ENCODE data around the gene GPATCH8. TPM values are rescaled to one million over a fixed set of nuclear protein-coding genes. Genes with fewer than 3 reads are reported as not detected.
"Not testable (repeated sequence)": the region's sequence is repeated elsewhere in the genome, so short reads cannot be mapped to it uniquely, and the experiment has no call there.

Gene GPATCH8
- total RNA-seq, 1 experiment from 2014 or later, result 23.2 TPM

DNA sequence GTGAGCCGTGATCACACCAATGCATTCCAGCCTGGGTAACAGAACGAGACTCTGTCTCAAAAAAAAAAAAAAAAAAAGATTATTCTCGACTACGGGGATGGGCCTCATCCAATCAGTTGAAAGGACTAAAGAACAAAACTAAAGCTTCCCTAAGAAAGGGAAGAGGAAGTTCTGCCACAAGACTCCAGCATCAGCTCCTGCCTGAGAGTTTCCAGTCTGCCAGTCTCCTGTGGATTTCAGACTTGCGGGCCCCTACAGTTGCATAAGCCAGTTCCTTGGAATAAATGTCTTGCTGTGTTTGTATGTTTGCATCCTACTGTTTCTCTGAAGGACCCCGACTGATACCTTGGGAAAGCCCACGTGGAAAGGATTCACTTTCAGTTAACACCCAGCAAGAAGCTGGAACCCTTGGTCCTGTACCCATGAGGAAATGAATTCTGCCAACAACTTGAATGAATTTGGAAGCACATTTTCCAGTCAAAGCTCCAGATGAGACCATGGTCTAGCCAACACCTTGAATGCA is 27.8 kb upstream of the GPATCH8 start:
- Histone ChIP-seq H3K27me3 (ENCODE audit: low read length) (no peaks in the 10 kb centered on the region), H3K4me2 (ENCODE audit: low read depth, low read length, poor library complexity, severe bottlenecking) (no peak overlapping the region), H3K4me3 (ENCODE audit: low read length) (no peak overlapping the region), H3K9ac (ENCODE audit: low read length) (no peak overlapping the region), H3K9me2 (replicated peaks; ENCODE audit: insufficient read depth, low read length) (no peaks in the 10 kb centered on the region), H3K36me3 (ENCODE audit: insufficient read depth, low read length) (no peaks in the 10 kb centered on the region), H3K4me1 (ENCODE audit: low read length) (peaks cover 6% of the 10 kb centered on the region), H3K79me2 (ENCODE audit: low read length) (no peaks in the 10 kb centered on the region), H2AFZ (ENCODE audit: low read length) (no peak overlapping the region), H4K20me1 (ENCODE audit: insufficient read depth, low read depth, low read length) (no peaks in the 10 kb centered on the region), H3K27ac (ENCODE audit: low read length) (no peak overlapping the region), H3K9me3 (ENCODE audit: low read length) (peaks cover 6% of the 10 kb centered on the region)
- no peak for DNase-seq

- Histone ChIP-seq H3K9ac (ENCODE audit: low read length) (no peak overlapping the region), H4K20me1 (ENCODE audit: insufficient read depth, low read depth, low read length) (no peaks in the 10 kb centered on the region), H3K27ac (ENCODE audit: low read length) (no peak overlapping the region), H2AFZ (ENCODE audit: low read length) (no peak overlapping the region), H3K79me2 (ENCODE audit: low read length) (no peaks in the 10 kb centered on the region), H3K27me3 (ENCODE audit: low read length) (no peaks in the 10 kb centered on the region), H3K4me2 (ENCODE audit: low read depth, low read length, poor library complexity, severe bottlenecking) (no peak overlapping the region), H3K9me2 (replicated peaks; ENCODE audit: insufficient read depth, low read length) (no peaks in the 10 kb centered on the region), H3K9me3 (ENCODE audit: low read length) (peaks cover 6% of the 10 kb centered on the region), H3K36me3 (ENCODE audit: insufficient read depth, low read length) (no peaks in the 10 kb centered on the region), H3K4me3 (ENCODE audit: low read length) (no peak overlapping the region), H3K4me1 (ENCODE audit: low read length) (peaks cover 3% of the 10 kb centered on the region; the same call in 1 of the 2 replicates)
- no peak for DNase-seq
These were observed 26.7 kb upstream of the GPATCH8 start for GRCh38 chr17:44529864-44530263.

DNA sequence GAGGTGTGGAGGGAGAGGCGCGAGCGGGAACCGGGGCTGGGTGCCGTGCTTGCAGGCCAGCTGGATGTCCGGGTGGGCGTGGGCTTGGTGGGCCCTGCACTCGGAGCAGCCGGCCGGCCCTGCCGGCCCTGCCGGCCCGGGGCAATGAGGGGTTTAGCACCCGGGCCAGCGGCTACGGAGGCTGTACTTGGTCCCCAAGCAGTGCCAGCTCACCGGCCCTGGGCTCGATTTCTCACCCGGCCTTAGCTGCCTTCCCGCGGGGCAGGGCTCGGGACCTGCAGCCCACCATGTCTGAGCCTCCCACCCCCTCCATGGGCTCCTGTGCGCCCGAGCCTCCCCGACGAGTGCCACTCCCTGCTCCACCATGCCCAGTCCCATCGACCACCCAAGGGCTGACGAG is 24.7 kb upstream of the GPATCH8 start:
- H3K9me2 ChIP-seq (replicated peaks; ENCODE audit: insufficient read depth, low read length), result no peaks in the 10 kb centered on the region
- H3K9me3 ChIP-seq (ENCODE audit: low read length), result peaks cover 6% of the 10 kb centered on the region
- DNase-seq, result no peak
- no peak overlapping the region for H3K4me2 ChIP-seq (ENCODE audit: low read depth, low read length, poor library complexity, severe bottlenecking)
- no peaks in the 10 kb centered on the region for H3K27me3 ChIP-seq (ENCODE audit: low read length)
- H3K79me2 ChIP-seq (ENCODE audit: low read length), result no peaks in the 10 kb centered on the region
- H3K4me1 ChIP-seq (ENCODE audit: low read length), result peaks cover 3% of the 10 kb centered on the region; the same call in 1 of the 2 replicates
- H3K36me3 ChIP-seq (ENCODE audit: insufficient read depth, low read length), result no peaks in the 10 kb centered on the region
- H3K4me3 ChIP-seq (ENCODE audit: low read length), result no peak overlapping the region
- H2AFZ ChIP-seq (ENCODE audit: low read length), result no peak overlapping the region
- H4K20me1 ChIP-seq (ENCODE audit: insufficient read depth, low read depth, low read length), result no peaks in the 10 kb centered on the region
- no peak overlapping the region for H3K9ac ChIP-seq (ENCODE audit: low read length)
- H3K27ac ChIP-seq (ENCODE audit: low read length), result no peak overlapping the region

DNA sequence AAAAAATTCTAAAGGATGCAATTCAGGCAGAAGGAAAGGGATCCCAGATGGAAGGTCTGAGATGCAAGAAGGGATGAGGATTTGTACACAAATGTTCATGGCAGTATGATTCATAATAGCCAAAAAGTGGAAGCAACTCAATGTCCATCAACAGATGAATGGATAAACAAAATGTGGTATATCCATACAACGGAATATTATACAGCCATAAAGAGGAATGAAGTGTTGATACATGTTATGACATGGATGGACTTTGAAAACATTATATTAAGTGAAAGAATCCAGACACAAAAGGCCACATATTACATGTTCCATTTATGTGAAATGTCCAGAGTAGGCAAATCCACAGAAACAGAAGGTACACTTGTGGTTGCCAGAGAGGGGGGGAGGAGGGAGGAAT is 23.9 kb upstream of the GPATCH8 start:
- H3K9me2 ChIP-seq (replicated peaks; ENCODE audit: insufficient read depth, low read length), result no peaks in the 10 kb centered on the region
- H3K9me3 ChIP-seq (ENCODE audit: low read length), result peaks cover 6% of the 10 kb centered on the region
- no peak overlapping the region for H3K9ac ChIP-seq (ENCODE audit: low read length)
- no peak overlapping the region for H3K4me3 ChIP-seq (ENCODE audit: low read length)
- H3K4me2 ChIP-seq (ENCODE audit: low read depth, low read length, poor library complexity, severe bottlenecking), result no peak overlapping the region
- no peaks in the 10 kb centered on the region for H3K27me3 ChIP-seq (ENCODE audit: low read length)
- H3K36me3 ChIP-seq (ENCODE audit: insufficient read depth, low read length), result no peaks in the 10 kb centered on the region
- peaks cover 3% of the 10 kb centered on the region; the same call in 1 of the 2 replicates for H3K4me1 ChIP-seq (ENCODE audit: low read length)
- no peaks in the 10 kb centered on the region for H3K79me2 ChIP-seq (ENCODE audit: low read length)
- H2AFZ ChIP-seq (ENCODE audit: low read length), result no peak overlapping the region
- H3K27ac ChIP-seq (ENCODE audit: low read length), result no peak overlapping the region
- no peaks in the 10 kb centered on the region for H4K20me1 ChIP-seq (ENCODE audit: insufficient read depth, low read depth, low read length)
- no peak for DNase-seq

- 0 out of 2 replicates have a peak overlapping the region, but pooled peaks have one; percentile 35 for H3K9ac ChIP-seq (ENCODE audit: low read length)
- no peak overlapping the region for H3K4me3 ChIP-seq (ENCODE audit: low read length)
- H3K9me2 ChIP-seq (replicated peaks; ENCODE audit: insufficient read depth, low read length), result no peaks in the 10 kb centered on the region
- H3K27me3 ChIP-seq (ENCODE audit: low read length), result no peaks in the 10 kb centered on the region
- peak overlapping the region; percentile 12 for H3K4me2 ChIP-seq (ENCODE audit: low read depth, low read length, poor library complexity, severe bottlenecking)
- peaks cover 6% of the 10 kb centered on the region for H3K9me3 ChIP-seq (ENCODE audit: low read length)
- no peaks in the 10 kb centered on the region for H4K20me1 ChIP-seq (ENCODE audit: insufficient read depth, low read depth, low read length)
- H2AFZ ChIP-seq (ENCODE audit: low read length), result no peak overlapping the region
- no peak overlapping the region for H3K27ac ChIP-seq (ENCODE audit: low read length)
- H3K79me2 ChIP-seq (ENCODE audit: low read length), result no peaks in the 10 kb centered on the region
- no peak for DNase-seq
- peaks cover 3% of the 10 kb centered on the region; the same call in 1 of the 2 replicates for H3K4me1 ChIP-seq (ENCODE audit: low read length)
- no peaks in the 10 kb centered on the region for H3K36me3 ChIP-seq (ENCODE audit: insufficient read depth, low read length)
These were observed 20.4 kb upstream of the GPATCH8 start for GRCh38 chr17:44523672-44523972.

GRCh38 chr17:44522883-44523671 is 19.9 kb upstream of the GPATCH8 start:
- peaks cover 6% of the 10 kb centered on the region for H3K9me3 ChIP-seq (ENCODE audit: low read length)
- H3K4me3 ChIP-seq (ENCODE audit: low read length), result no peak overlapping the region
- 0 out of 2 replicates have a peak overlapping the region, but pooled peaks have one; percentile 35 for H3K9ac ChIP-seq (ENCODE audit: low read length)
- H3K79me2 ChIP-seq (ENCODE audit: low read length), result no peaks in the 10 kb centered on the region
- H2AFZ ChIP-seq (ENCODE audit: low read length), result no peak overlapping the region
- H3K27ac ChIP-seq (ENCODE audit: low read length), result no peak overlapping the region
- H4K20me1 ChIP-seq (ENCODE audit: insufficient read depth, low read depth, low read length), result no peaks in the 10 kb centered on the region
- peak overlapping the region; percentile 12 for H3K4me2 ChIP-seq (ENCODE audit: low read depth, low read length, poor library complexity, severe bottlenecking)
- peak; percentile 90 for DNase-seq
- no peaks in the 10 kb centered on the region for H3K27me3 ChIP-seq (ENCODE audit: low read length)
- no peaks in the 10 kb centered on the region for H3K36me3 ChIP-seq (ENCODE audit: insufficient read depth, low read length)
- peaks cover 3% of the 10 kb centered on the region; the same call in 1 of the 2 replicates for H3K4me1 ChIP-seq (ENCODE audit: low read length)
- no peaks in the 10 kb centered on the region for H3K9me2 ChIP-seq (replicated peaks; ENCODE audit: insufficient read depth, low read length)

DNA sequence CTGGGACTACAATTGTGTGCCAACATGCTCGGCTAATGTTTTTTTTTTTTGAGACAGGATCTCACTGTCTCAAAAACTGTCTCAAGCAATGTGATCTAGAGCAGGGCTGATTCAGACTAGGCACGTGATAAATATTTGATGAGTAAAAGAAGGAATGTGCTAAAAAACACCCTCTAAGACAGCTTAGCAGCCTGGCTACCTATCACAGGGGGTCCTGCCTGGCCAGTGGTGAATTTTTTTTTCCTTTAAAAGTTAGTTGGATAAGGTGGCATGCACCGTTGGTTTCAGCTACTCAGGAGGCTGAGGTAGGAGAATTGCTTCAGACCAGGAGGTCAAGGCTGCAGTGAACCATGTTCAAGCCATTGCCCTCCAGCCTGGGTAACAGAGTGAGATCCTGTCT is 14.8 kb upstream of the GPATCH8 start:
- Histone ChIP-seq H3K4me1 (ENCODE audit: low read length) (no peaks in the 10 kb centered on the region), H4K20me1 (ENCODE audit: insufficient read depth, low read depth, low read length) (no peaks in the 10 kb centered on the region), H2AFZ (ENCODE audit: low read length) (no peak overlapping the region), H3K4me3 (ENCODE audit: low read length) (no peak overlapping the region), H3K9me2 (replicated peaks; ENCODE audit: insufficient read depth, low read length) (no peaks in the 10 kb centered on the region), H3K36me3 (ENCODE audit: insufficient read depth, low read length) (no peaks in the 10 kb centered on the region), H3K9ac (ENCODE audit: low read length) (no peak overlapping the region), H3K9me3 (ENCODE audit: low read length) (no peaks in the 10 kb centered on the region), H3K27ac (ENCODE audit: low read length) (no peak overlapping the region), H3K27me3 (ENCODE audit: low read length) (no peaks in the 10 kb centered on the region), H3K79me2 (ENCODE audit: low read length) (no peaks in the 10 kb centered on the region), H3K4me2 (ENCODE audit: low read depth, low read length, poor library complexity, severe bottlenecking) (no peak overlapping the region)
- DNase-seq, result no peak

- Histone ChIP-seq H3K4me2 (ENCODE audit: low read depth, low read length, poor library complexity, severe bottlenecking) (peak overlapping the region; percentile 47), H2AFZ (ENCODE audit: low read length) (peak overlapping the region; percentile 67; the same call in 1 of the 2 replicates)
- H4K20me1 ChIP-seq (ENCODE audit: insufficient read depth, low read depth, low read length); H3K9me3 ChIP-seq (ENCODE audit: low read length); H3K27me3 ChIP-seq (ENCODE audit: low read length); H3K9ac ChIP-seq (ENCODE audit: low read length); H3K36me3 ChIP-seq (ENCODE audit: insufficient read depth, low read length); H3K4me1 ChIP-seq (ENCODE audit: low read length); H3K4me3 ChIP-seq (ENCODE audit: low read length); H3K9me2 ChIP-seq (replicated peaks; ENCODE audit: insufficient read depth, low read length); H3K27ac ChIP-seq (ENCODE audit: low read length); H3K79me2 ChIP-seq (ENCODE audit: low read length): not testable (repeated sequence)
- DNase-seq, result peak; percentile 87
These were observed 8.3 kb upstream of the GPATCH8 start for GRCh38 chr17:44511241-44512134.
